RWPE2 (cell line): ENCODE results near the gene IFT43.

Source experiments
- ATAC-seq: fragments of 200-7000 bp; cut with Tn5 transposase; 3 replicates; pipeline ENCODE4 v1.9.1; 2021; ENCODE audit warnings: low read depth
- DNase-seq: peaks from one replicate; pipeline ENCODE4 v3.0.0-alpha.2; 2020; ENCODE audit warnings: low spot score
- H3K27ac ChIP-seq: fragments of 450-650 bp; 2 replicates; pipeline ENCODE4 v1.5.1; 2017; ENCODE audit warnings: mild to moderate bottlenecking; ENCODE audit not compliant: poor library complexity, severe bottlenecking
- H3K27me3 ChIP-seq: fragments of 250-450 bp; sonication (Bioruptor Pico); 2 replicates; pipeline ENCODE4 v1.5.1; 2021; ENCODE audit warnings: mild to moderate bottlenecking, moderate library complexity; ENCODE audit not compliant: insufficient read depth, poor library complexity, severe bottlenecking
- H3K36me3 ChIP-seq: fragments of 250-450 bp; sonication (Bioruptor Pico); 2 replicates; pipeline ENCODE4 v1.5.1; 2020; ENCODE audit warnings: low read depth, mild to moderate bottlenecking, moderate library complexity
- H3K4me1 ChIP-seq: fragments of 250-450 bp; sonication (Bioruptor Pico); 2 replicates; pipeline ENCODE4 v1.5.1; 2021; ENCODE audit warnings: mild to moderate bottlenecking, moderate library complexity; ENCODE audit not compliant: insufficient read depth, poor library complexity, severe bottlenecking
- H3K4me3 ChIP-seq: fragments of 250-450 bp; sonication (Bioruptor Pico); 2 replicates; pipeline ENCODE4 v1.5.1; 2021; ENCODE audit warnings: mild to moderate bottlenecking, moderate library complexity; ENCODE audit not compliant: severe bottlenecking
- H3K9me3 ChIP-seq: fragments of 250-450 bp; sonication (Bioruptor Pico); 2 replicates; pipeline ENCODE4 v1.5.1; 2021; ENCODE audit warnings: mild to moderate bottlenecking, moderate library complexity; ENCODE audit not compliant: severe bottlenecking
- CTCF ChIP-seq: fragments of 450-650 bp; IDR thresholded peaks from one replicate; pipeline ENCODE4 v1.5.1; 2017; ENCODE audit warnings: mild to moderate bottlenecking, moderate library complexity; ENCODE audit not compliant: poor library complexity, severe bottlenecking

IFT43 gene

GRCh38 chr14:75985618-75986438 lies at the start of gene IFT43:
IFT43 (plus strand) TSS chr14:75985763; CDS start chr14:75985787, 24 bp downstream.
- H3K27me3 ChIP-seq, result no peaks in the 10 kb centered on the region
- ATAC-seq (peak; percentile 68), DNase-seq (peak; percentile 93)
- H3K36me3 ChIP-seq, result peaks cover 16% of the 10 kb centered on the region
- H3K4me3 ChIP-seq, result peak within 1 kb of the TSS; percentile 85
- peak within 1 kb of the TSS; percentile 40 for H3K27ac ChIP-seq
- H3K9me3 ChIP-seq, result no peaks in the 10 kb centered on the region
- H3K4me1 ChIP-seq, result peaks cover 18% of the 10 kb centered on the region
- peak; percentile 3 for TF ChIP-seq CTCF

GRCh38 chr14:75939200-75939599 lies 46.4 kb upstream of the IFT43 start:
- ATAC-seq (no peak), DNase-seq (no peak)
- Histone ChIP-seq H3K27ac (no peak overlapping the region), H3K9me3 (no peaks in the 10 kb centered on the region), H3K4me3 (no peak overlapping the region), H3K36me3 (no peaks in the 10 kb centered on the region; the same call in 1 of the 2 replicates), H3K4me1 (no peaks in the 10 kb centered on the region), H3K27me3 (no peaks in the 10 kb centered on the region)
- TF ChIP-seq CTCF, result no peak

GRCh38 chr14:75941030-75941429 lies 44.5 kb upstream of the IFT43 start:
- H3K9me3 ChIP-seq, result no peaks in the 10 kb centered on the region
- no peaks in the 10 kb centered on the region; the same call in 1 of the 2 replicates for H3K36me3 ChIP-seq
- no peaks in the 10 kb centered on the region for H3K4me1 ChIP-seq
- DNase-seq, result no peak
- H3K27me3 ChIP-seq, result no peaks in the 10 kb centered on the region
- H3K4me3 ChIP-seq, result no peak overlapping the region
- no peak for TF ChIP-seq CTCF
- no peak for ATAC-seq
- no peak overlapping the region for H3K27ac ChIP-seq

GRCh38 chr14:75944607-75945241 lies 40.8 kb upstream of the IFT43 start:
- Histone ChIP-seq H3K27ac (no peak overlapping the region), H3K36me3 (no peaks in the 10 kb centered on the region), H3K9me3 (no peaks in the 10 kb centered on the region), H3K4me1 (no peaks in the 10 kb centered on the region), H3K4me3 (no peak overlapping the region), H3K27me3 (no peaks in the 10 kb centered on the region)
- TF ChIP-seq CTCF, result no peak
- no peak for ATAC-seq
- no peak for DNase-seq
